SHP77 (cell line): ENCODE results near the gene KDM2A.

ENCODE experiments used
- DNase-seq, 2 experiments: peaks; one replicate each; lab custom pipeline; 2025; lab: John Stamatoyannopoulos, UW

KDM2A gene

DNA sequence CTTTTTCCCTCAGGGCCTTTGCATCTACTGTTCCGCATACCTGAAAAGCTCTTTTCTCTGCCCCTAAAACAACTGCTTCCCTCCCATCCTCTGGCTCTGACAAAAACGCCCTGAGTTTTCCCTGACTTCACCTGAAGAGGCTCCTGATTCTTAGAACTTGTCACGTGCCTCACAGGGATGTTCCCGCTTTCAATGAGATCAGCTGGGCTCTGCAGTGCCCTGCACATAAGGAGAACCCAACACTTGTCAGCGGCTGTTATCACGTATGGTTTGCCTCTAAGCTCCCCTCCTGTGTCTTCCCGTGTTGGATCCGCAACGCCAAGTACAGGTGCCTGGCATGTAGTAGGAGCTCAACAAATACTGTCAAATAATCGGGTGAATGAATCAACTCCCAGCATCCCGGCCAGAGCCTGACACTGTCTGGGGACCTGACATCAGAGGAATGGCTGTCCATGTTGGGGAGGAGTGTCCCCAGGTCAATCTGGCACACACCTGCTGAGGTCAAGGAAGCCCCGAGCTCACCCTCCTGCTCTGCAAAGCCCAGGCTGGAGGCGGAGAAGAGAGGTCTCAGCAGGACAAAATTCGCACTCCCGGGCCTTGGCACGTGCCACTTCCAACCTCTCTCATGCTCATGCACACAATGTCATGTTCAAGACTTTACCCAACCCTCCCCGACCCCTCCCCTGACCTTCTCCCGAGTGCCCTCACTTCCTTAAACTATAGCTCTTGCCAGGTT is 143.1 kb downstream of the KDM2A start:
- DNase-seq, result peak in 1 of 2 experiments; percentile 41

DNA sequence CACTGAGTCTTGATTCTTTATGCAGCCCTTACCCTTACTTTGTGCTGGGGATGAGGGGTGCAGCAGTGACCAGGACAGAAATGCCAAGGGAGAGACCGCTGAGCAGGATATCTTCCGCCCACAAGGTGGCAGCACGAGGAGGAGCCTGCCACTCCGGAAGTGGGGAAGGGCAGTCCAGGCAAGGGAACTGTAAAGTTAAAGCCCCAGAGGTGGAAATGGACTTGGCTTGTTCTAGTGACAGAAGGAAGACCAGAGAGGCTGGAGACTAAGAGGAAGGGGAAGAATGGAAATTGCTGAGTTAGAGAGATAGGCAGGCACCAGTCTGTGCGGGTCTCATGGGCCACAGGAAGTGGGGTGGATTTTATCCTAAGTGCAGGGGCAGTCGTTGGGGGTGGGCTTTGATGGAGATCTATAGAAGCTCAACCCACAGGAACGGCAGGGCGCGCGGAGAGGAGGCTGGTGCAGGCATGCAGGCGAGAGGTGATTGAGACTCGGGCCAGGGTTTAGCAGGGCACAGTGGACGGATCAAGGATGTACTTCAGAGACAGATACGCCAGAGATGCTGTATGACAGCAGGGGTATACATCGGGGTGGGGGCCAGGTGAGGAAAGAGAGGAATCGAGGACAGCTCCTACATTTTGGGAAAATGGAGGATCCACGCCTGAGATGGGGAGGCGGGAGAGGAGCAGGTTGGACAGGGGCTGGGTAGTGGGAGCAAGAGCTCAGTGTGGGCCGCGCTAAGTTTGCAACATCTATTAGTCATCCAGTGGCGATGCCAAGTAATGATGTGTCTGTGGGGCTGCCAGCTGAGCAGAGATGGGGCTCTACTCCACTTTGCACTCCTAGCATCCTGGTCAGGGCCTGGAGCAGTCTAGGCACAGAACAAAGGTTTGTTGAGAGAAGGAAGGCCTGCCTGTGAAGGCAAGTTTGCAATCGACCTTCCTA is 143.9 kb downstream of the KDM2A start:
- peak; percentile 87 to 91 for DNase-seq

DNA sequence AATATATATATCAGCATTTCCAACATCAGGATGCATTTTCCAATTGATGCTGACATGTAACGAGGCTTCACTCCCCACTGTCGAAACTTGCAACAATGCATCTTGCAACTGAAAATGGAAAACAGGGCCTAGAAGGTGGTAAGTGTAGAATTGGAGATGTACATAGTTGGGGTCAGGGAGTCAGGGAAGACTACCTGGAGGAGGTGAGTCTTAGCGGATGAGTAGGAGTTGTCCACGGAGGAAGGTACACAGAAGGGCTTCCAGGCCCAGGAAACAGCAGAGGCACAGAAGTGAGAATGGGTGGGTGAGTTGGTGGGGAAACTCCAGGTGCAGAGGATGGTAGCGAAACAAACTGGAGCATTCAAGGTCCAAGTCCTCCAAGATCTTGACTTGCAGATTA is 145.2 kb downstream of the KDM2A start:
- DNase-seq, result no peak

DNA sequence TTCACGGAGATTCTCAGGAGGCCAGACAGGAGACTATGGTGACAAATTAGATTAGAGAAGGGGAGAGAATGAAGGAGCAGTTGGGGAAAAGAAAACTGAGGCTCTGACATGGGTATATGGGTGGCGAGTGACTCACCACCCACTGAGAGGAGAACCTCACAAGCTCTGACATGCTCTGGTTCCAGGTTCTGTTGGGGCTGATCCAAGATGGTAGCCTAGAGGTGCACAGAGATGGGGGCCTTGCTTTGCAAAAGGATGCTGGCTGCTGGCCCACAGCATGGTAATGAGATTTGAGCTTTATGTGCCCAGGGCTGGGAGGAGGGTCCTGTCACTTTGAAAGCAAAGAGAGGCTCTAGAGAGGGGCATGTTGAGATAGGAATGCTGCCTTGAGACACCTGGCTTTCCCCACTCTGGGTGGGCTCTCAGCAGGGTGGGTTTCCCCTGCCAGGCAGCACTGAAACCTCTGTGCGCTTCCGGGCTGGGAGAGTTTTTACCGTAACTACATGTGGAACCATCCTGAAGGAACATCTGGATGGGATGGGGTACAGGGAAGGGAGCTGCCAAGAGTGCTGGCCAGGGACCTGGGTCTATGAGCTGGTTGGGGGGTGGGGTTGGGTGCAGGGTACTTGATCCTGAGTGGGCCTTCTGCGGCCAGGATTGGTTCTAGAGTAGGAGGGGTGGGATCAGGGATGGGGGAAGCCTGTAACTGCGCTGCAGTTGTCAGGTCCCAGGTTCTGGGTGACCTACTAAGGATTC is 146.0 kb downstream of the KDM2A start:
- no peak for DNase-seq

DNA sequence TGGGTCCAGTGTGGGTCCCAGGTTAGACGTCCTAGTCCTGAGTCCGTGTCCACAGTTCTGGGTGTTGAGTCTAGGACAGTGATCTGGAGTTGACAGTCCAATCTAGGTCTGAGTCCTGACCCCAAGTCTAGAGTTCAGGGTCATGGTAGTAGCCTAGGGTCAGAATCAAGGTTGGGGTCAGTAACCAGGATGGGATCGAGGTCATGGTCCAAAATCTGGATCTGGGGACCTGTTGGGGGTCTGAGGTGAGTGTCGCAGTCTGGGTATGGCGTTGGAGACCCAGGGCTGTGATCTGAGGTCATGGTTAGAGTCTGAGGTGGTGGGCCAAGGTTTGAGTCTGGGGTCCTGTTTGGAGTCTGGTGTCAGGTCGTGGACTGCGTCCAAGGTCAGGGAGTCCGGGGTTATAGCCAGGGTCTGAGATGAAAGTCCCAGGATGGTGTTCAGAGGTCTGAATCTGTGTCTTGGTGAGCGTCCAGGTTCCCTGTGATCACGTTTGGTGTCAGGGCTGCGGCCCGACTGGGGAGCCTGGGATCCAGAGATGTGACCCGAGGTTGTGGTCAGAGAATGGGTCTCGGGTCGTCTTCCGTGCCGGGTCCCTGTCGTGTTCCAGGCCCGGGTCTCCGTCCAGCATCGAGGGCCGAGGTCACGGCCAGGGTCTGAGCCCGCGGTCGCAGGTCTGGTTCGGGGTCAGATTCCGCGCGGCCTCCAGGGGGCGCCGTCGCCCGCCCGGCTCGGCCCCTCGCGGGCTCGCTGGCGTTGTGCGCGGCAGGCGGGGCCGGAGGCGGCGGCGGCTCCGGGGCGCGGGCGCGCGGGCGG is 146.8 kb downstream of the KDM2A start:
- DNase-seq, result peak; percentile 63 to 74

DNA sequence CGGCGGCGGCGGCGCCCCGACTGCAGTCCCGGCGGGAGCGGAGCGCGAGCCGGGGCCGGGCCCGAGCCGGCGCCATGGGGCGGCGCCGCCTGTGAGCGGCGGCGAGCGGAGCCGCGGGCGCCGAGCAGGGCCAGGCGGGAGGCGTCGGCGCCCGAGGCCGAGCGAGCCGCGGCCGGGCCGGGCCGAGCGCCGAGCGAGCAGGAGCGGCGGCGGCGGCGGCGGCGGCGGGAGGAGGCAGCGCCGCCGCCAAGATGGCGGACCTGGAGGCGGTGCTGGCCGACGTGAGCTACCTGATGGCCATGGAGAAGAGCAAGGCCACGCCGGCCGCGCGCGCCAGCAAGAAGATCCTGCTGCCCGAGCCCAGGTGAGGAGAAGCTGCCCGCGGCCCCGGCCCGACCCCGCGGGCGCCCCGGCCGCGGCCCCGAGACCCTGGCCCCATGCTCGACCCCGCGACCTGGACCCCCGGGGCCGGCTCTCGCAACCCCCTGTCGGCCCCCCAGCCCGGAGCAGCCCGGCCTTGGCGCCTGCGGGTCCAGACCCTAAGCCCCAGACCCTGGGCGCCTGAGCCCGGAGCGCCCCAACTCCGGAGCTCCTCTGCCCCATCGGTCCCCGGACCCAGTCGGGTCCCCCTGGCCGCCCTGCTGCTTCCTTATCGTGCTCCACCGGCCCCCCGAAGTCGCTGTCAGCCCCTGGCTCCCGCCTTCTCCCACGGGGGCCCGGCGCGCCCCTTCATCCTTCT is 147.6 kb downstream of the KDM2A start, which contains the start of gene GRK2:
Gene GRK2, plus strand, starts transcription at position 25 of the 739 bp plus-strand sequence. Its CDS starts 227 bp downstream, at position 252.
- peak in 1 of 2 experiments; percentile 56 for DNase-seq

DNA sequence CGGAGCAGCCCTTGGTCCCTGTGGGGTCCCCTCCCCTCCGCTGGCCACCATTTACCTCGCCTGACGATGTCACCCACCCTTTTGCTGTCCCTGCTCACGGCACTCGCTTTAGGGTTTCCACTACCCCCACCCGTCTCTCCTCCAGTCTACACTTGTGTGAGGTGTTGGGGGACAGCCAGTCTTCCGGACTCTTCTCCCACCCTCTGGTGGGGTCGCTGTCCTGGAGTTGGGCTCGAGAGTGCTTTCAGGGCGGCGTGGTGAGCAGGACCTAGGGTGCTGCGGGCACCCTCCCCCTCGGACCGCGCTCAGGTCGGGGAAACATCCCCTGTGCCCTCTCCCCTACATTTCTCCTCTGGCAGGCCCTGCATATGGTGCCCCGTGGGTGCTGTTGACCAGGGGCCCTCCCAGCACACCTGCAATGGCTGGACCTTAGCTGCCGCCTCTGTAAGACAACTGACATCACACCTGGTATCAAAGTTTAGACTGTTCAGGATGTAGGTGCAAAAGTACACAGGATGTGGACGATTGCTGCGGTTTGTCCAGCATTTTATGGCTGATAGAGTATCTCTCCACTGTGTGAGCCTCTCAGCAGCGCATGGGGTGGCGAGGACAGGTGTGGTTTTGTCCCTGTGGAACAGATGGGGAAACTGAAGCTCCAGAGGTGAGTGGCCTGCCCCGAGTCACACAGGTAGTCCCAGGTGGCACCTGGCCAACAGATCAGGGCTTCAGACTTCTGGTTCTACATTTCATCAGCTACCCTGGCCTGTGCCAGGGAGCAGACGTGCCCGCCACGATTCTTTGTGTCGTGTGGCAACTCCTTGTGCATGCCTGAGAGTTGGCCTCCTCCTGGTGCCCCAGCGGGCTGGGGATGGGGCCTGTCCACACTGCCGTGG is 148.4 kb downstream of the KDM2A start:
- no peak for DNase-seq

DNA sequence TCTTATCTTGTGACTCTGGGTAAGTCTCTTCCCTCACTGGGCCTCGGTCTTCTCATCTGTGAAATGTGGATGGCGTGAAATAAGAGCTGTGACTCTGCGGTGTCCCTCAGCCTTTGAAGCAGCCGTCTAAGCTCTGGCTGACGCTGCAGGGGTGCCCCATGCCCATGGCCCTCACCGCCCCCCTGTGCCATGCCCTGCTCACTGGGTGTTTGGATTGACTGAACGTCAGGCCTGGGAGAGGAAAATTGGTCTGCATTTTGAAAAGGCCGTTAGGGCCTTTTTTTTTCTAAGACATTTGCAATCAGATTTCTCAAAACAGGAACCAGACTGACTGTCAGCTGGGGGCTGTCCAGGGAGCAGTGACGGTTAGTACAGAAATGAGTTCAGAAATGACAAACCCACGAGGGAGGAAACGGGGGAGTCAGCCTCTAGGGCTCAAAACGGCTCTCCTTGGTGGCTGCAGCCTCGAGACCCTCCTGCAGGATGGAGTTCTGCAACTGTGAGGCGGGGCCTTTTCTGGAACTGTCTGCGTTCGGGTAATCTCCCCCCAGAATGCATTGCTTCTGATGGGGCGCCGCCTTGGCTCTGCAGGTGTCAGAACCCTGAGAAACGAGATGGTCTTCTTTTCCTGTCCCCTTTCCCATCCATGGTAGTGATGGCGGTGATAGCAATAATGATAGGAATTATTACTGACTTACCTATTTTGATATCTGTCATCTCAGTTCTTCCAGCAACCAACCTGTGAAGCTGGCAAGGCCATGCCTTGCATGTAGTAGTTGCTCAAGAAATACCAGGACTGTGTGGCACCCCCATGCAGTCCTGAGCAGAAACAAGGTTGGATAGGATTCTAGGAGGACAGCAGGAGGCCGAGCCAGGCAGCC is 149.3 kb downstream of the KDM2A start:
- DNase-seq, result no peak

DNA sequence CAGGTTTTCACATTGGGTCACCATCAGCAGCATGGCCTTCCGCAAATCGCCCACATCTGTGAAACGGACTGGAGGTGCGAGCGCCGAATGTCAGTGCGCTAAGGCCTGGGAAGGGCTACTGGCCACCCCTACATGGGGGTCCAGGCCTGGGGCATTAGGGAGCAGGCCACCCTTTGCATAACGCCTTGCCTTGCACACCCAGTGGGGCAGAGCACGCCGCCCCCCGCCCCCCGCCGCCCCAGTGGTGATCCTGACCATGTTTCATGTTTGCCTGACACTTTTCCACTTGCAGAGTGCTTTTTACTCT is 149.9 kb downstream of the KDM2A start:
- DNase-seq, result no peak

DNA sequence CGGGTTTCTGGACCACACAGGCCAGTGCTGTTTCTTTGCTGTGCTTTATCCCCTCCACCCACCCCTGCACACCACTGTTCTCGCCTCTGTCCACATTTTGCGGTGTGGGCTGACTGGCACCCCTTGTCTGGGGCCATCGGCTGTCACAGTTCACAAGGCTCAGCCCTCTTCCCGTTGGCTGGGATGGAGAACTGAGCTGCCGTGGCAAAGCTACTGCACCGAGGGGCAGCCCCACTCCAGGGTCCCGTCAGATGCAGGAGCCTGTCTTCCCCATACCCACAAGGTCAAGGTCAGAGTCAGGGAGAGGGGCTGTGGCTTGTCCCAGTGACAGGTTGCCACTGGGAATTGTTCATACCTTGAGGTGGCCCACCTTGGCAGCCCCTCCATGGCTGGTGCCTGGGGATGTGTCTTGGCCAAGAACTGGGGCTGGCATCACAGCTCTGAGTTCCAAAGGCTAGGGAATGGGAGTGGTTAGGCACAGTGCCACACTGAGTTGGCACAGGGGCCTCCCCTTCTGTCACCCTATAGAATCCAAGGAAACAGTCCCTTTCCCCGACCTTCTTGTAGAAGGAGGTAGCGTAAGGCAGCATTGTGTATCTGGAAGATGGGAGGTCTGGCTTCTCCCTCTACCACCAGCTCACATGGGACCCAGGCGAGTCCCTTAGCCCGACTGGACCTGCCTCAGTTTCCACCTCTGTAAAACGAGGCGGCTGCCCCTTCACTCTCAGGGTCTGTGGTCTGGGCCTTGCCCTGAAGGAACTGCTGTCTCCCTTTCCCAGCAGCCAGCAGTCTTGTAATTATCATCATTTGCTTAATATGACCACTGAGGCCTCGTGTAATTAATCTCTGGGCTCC is 150.6 kb downstream of the KDM2A start:
- DNase-seq, result no peak

DNA sequence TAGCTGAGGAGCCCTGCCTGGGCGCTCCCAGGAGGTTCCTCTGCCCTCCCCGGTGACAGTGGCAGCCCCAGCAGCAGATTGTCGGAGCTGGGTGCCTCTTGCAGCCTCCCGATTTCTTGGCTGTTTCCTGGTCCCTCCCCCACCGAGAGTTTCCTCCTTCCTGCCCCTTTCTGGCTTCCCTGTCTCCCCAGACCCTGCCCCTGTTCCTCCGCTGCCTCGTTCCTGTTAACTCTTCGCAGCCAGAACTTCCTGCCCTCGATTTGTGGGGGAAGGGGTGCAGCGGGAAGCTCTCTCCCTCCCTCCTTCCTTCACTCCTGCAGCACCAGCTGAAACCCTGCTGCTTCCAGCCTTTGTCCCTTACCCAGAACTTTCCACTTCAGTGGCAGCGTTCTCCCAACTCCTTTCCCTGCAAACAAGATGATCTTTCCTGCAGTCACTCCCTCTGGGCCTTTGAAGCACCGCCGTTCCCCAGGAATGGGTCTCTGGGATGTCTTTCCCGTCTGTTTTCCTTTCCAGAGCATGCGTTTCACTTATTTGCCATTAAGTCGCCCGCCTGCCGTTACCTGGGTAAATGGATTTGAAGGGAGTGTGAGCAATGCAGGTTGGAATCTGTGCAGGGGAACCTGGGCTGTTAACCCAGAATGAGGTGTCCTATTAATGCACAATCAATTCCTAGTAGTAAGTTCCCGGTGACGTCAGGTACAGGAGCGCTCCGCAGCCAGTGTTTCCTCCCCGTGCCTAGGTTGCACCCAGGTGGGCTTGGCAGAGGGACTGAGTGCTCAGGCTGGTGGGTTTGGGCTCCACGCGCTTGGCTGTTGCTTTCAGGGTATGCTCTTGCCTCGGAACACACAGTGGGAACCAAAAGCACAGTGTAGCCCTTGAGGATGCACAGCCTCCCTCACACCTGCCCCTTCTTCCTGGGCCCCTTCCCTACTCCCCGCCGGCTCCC is 151.5 kb downstream of the KDM2A start:
- DNase-seq, result no peak

DNA sequence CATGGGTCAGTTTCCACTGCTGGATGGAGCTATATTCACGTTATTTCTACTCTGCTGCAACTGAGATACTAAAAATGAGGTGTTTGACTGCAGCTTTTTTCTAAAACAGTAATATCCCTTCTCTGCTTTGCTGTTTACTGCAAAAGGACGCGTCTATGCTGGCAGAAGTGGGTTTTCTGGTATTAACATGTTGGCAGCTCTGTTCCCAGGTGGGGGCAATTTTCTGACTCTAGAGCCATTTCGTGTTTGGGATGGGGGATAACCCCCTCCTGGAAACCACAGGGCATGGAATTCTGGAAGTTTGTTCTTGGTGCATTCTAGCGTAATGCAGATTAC is 152.1 kb downstream of the KDM2A start:
- no peak for DNase-seq

DNA sequence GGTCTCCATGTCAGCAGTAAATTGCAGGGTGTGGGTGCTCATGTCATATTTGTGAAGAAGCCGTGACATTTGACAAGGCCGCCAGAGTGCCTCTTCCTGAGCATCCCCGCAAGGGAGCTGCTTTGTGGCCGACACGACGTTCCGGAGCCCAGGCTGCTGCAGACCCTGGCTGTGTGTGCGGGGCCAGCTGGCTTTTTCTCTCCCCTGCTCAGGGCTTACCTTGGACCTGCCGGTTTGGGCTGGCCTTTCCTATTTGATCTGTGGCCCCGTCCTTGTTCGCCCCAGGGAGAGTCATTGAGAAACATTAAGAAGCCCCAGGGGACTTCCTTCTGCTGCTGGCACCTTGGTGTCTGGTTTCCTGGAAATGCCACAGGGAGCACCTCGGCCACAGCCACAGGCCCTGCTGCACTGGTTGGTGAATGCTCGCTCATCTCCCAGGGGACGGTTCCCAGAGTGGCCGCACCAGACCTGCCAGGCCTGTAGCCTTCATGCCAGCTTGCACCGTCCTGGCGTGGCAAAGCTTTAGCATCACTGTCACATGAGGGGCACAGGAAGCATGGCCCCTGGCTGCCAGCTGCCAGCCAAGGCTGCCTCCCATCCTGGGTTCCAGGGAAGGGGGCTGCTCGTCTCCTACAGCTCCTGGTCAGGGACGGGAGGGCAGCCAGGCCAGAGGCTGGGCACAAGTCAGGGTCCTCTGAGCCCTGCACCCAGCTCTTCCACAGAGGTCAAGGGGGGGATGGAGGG is 152.7 kb downstream of the KDM2A start:
- no peak for DNase-seq

DNA sequence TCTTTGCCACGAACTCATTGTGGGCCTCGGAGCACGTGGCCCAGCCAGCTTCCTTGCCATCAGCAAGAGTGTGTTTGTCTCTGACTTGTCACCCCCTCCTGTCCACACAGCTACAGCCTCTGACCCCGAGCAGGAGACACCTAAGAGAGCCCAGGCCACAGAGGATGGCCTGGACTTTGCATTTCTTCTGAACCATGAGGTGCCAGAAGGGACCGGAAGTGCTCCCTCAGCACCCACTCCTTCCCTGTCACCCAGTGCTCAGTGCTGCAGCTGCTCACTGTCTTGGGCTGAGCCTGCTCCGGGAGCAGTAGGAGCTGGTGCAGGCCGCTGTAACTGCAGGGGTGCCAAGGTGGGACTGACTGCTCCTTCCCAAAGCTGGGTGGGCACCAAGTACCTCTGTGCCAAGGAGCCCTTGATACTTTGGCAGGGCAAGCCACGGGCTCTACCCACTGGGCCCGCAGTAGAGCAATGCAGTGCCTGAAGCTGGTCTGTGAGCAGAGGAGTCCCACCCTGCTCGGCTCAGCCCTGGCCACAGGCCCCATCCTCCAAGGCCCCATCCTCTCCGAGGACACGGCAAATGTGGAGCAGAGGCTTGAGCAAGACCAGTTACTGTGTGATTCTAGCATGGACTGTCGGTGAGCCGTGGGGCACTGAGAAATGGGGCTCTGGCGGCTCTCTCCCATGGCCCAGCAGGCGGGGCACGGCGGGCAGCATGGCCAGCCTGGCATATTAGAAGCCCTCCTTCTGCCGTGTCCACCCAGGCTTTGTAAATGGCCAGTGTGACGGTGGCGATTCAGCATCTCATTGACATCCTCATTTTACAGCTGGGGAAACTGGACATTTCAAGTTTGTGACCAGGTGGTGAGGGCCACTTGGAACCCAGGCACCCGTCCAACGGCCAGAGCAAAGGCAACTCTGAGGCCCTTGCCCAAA is 153.5 kb downstream of the KDM2A start:
- DNase-seq, result no peak
